Epithelial cell of esophagus (primary cell): ENCODE data around the gene PTPRK.
"Not testable (repeated sequence)": the region's sequence is repeated elsewhere in the genome, so short reads cannot be mapped to it uniquely, and the experiment has no call there.

Source experiments
- DNase-seq: peaks from one replicate; pipeline ENCODE4 v3.0.0; 2010; ENCODE audit warnings: low read depth
- H3K4me3 ChIP-seq: 2 replicates; pipeline ENCODE4 v1.5.1; 2011; ENCODE audit warnings: mild to moderate bottlenecking, low read length, control low read depth
- CTCF ChIP-seq: IDR thresholded peaks from 2 replicates; pipeline ENCODE4 v1.5.1; 2011; ENCODE audit warnings: low read depth, mild to moderate bottlenecking, low read length, control low read depth, inconsistent platforms; ENCODE audit not compliant: insufficient read depth; ENCODE audit errors: missing control alignments

PTPRK gene

GRCh38 chr6:128491610-128492206 lies 28.7 kb downstream of the PTPRK start:
- no peak for TF ChIP-seq CTCF

DNA sequence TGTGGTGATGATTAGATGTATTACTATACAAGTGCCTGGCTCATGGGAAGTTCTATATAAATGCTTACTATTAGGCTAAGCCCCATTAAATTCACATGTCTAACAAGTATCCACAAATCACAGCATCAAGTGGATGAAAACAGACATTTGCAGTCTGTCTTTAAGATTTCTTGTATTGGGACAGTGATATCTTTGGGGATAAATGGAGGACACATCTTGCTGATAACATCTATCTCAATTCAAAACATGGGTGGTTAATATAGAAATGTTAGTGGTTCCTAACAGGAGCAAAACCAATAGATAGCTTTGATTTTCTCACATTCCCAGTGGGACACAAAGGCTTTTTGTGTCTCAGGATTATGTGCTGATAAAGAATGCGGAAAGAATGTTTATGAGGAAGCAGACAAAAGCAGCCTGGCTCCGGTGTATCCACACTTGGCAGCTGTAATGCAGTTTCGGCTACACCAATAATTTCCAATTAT lies 29.3 kb downstream of the PTPRK start:
- H3K4me3 ChIP-seq: peak overlapping the region; percentile 35

More at GRCh38 chr6:128491610-128492206, 28.7 kb downstream of the PTPRK start:
- DNase-seq: peak; percentile 74
- H3K4me3 ChIP-seq: peak overlapping the region; percentile 35

GRCh38 chr6:128487746-128488145 lies 32.7 kb downstream of the PTPRK start:
- TF ChIP-seq CTCF: no peak
- peak; percentile 74 for DNase-seq

More for the DNA sequence above, 29.3 kb downstream of the PTPRK start:
- peak; percentile 68 for DNase-seq
- no peak for TF ChIP-seq CTCF

GRCh38 chr6:128487055-128487454 lies 33.3 kb downstream of the PTPRK start:
- H3K4me3 ChIP-seq: no peak overlapping the region
- TF ChIP-seq CTCF: peak; percentile 49
- DNase-seq: no peak

More at GRCh38 chr6:128487746-128488145, 32.7 kb downstream of the PTPRK start:
- no peak overlapping the region for H3K4me3 ChIP-seq

DNA sequence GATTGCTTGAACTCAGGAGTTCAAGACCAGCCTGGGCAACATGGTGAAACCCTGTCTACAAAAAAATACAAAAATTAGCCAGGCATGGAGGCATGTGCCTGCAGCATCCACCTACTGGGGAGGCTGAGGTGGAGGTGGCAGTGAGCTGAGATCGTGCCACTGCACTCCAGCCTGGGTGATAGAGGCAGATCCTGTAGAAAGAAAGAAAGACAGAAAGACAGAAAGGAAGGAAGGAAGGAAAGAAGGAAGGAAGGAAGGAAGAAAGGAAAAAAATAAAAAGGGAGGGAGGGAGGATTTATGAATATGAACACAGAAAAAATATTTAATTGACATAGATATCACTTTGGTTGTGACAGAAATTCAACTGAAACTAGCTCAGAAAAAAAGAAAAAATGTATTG lies 33.8 kb downstream of the PTPRK start:
- not testable (repeated sequence) for H3K4me3 ChIP-seq, DNase-seq

DNA sequence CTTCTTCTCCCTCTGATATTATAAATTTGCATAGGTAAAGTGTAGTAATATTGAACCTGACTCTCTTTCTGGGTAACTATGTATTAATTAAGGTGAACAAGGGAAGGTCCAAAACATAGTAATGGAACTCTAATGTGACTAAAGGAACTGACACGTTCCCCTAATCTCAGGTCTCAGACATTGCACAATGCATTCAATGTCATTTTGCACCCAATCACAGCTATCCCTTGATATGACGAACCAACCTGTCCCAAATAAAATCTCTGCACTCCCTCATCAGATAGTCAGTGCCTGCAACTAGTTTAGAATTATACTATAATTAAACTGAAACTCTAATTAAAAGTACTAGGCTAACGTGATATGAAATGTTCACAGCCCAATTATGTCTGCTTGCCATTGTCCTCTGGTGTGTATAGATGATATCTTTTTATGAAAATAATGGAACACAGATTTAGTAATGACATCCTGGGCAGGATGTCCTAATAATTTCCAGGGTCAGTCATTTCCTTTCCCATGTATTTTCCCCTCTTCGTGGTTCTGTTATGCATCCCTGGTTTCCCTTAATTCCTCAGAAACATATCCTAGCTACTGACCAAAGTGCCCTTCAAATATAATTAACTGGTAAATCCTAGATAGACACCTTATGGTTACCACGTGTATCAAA lies 36.8 kb downstream of the PTPRK start:
- H3K4me3 ChIP-seq: no peak overlapping the region
- no peak for DNase-seq
- TF ChIP-seq CTCF: no peak

GRCh38 chr6:128482642-128483041 lies 37.8 kb downstream of the PTPRK start:
- no peak overlapping the region for H3K4me3 ChIP-seq
- no peak for TF ChIP-seq CTCF
- DNase-seq: no peak
